Mammary epithelial cell (primary cell): ENCODE measurements around the gene DRGX.

Source experiments
- EZH2 ChIP-seq: IDR thresholded peaks from 2 replicates; pipeline ENCODE4 v1.6.1; 2012; ENCODE audit warnings: low read length, inconsistent platforms, borderline replicate concordance
- TF ChIP-seq, protein P1 (sequence below), 2 donors: IDR thresholded peaks in 1 of 2; conservative IDR thresholded peaks in 1 of 2; 2 replicates each; pipeline ENCODE4 v1.5.1; 2011 to 2012; ENCODE audit warnings: inconsistent platforms in 2 of 2, low read length in 2 of 2, mild to moderate bottlenecking in 2 of 2, control low read depth in 1 of 2, low read depth in 1 of 2; ENCODE audit not compliant: insufficient read depth in 1 of 2; ENCODE audit errors: extremely low read depth in 1 of 2

DNA sequence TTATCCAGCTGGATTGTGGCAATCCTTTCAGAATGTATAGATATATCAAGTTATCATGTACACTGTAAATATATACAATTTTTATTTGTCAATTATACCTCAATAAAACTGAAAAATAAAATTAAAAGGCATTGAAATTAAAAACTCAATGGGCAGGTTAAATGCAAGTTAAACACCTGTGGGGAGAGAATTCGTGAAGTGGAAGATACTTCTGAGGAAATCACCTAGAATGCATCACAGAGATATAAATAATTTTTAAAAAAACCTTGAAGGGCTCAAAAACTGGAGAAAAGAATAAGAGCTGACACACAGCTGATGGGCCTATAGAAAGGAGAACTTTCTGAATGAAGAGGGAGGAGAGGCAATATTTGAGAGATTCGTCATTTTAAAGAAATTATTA, 37.2 kb upstream of the DRGX start:
- TF ChIP-seq, protein P1, sequence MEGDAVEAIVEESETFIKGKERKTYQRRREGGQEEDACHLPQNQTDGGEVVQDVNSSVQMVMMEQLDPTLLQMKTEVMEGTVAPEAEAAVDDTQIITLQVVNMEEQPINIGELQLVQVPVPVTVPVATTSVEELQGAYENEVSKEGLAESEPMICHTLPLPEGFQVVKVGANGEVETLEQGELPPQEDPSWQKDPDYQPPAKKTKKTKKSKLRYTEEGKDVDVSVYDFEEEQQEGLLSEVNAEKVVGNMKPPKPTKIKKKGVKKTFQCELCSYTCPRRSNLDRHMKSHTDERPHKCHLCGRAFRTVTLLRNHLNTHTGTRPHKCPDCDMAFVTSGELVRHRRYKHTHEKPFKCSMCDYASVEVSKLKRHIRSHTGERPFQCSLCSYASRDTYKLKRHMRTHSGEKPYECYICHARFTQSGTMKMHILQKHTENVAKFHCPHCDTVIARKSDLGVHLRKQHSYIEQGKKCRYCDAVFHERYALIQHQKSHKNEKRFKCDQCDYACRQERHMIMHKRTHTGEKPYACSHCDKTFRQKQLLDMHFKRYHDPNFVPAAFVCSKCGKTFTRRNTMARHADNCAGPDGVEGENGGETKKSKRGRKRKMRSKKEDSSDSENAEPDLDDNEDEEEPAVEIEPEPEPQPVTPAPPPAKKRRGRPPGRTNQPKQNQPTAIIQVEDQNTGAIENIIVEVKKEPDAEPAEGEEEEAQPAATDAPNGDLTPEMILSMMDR (conservative IDR thresholded peaks at IDR 0.05 in 1 of 2, IDR thresholded peaks at IDR 0.05 in 1 of 2; ENCODE audit: extremely low read depth in 1 of 2, insufficient read depth in 1 of 2, low read depth in 1 of 2, low read length in 2 of 2): no peak
- TF ChIP-seq EZH2: no peak
